Gastrocnemius medialis (tissue), 4 donors: ENCODE measurements around the gene MED27. TPM values are rescaled to one million over a fixed set of nuclear protein-coding genes. Genes with fewer than 3 reads are reported as not detected.

Experiments
- ATAC-seq, 2 donors: fragments of 150-250 bp; one replicate each; pipeline ENCODE4 v1.9.1; 2016
- DNase-seq, 2 donors: peaks; one replicate each; pipeline ENCODE4 v3.0.0-alpha.2; 2019
- H3K27ac ChIP-seq, 4 donors: fragments of 200-600 bp; sonication (generic); 1 replicate in 1 of 4; 2 replicates in 3 of 4; pipeline ENCODE4 v1.5.1; 2016 to 2018; ENCODE audit warnings: mild to moderate bottlenecking in 2 of 4, moderate library complexity in 1 of 4
- H3K27me3 ChIP-seq, 3 donors: fragments of 200-600 bp; sonication (generic) in 2 of 3; 1 replicate in 1 of 3; 2 replicates in 2 of 3; pipeline versions ENCODE4 v1.5.1 to v1.6.0; 2016 to 2019; ENCODE audit warnings: mild to moderate bottlenecking in 1 of 3, moderate library complexity in 1 of 3
- H3K36me3 ChIP-seq, 2 donors: fragments of 200-600 bp; sonication (generic) in 1 of 2; one replicate each; pipeline ENCODE4 v1.5.1; 2017 to 2018
- H3K4me1 ChIP-seq, 2 donors: fragments of 200-600 bp; sonication (generic) in 1 of 2; one replicate each; pipeline ENCODE4 v1.5.1; 2016 to 2017; ENCODE audit warnings: mild to moderate bottlenecking in 2 of 2
- H3K4me3 ChIP-seq, 4 donors: fragments of 200-600 bp; sonication (generic) in 3 of 4; 1 replicate in 1 of 4; 2 replicates in 3 of 4; pipeline ENCODE4 v1.5.1; 2016 to 2019; ENCODE audit warnings: mild to moderate bottlenecking in 2 of 4
- H3K9me3 ChIP-seq, 3 donors: fragments of 200-600 bp; sonication (generic) in 2 of 3; 1 replicate in 1 of 3; 2 replicates in 2 of 3; pipeline ENCODE4 v1.5.1; 2016 to 2019
- CTCF ChIP-seq, 5 experiments: fragments of 450-650 bp in 3 of 5; fragments of 200-600 bp in 2 of 5; sonication (generic) in 2 of 5; IDR thresholded peaks in 4 of 5; conservative IDR thresholded peaks in 1 of 5; 1 replicate in 4 of 5; 2 replicates in 1 of 5; pipeline ENCODE4 v1.5.1; 2016 to 2019; ENCODE audit warnings: antibody characterized with exemption in 5 of 5, mild to moderate bottlenecking in 3 of 5, moderate library complexity in 3 of 5
- POLR2A ChIP-seq, 2 donors: fragments of 450-650 bp; IDR thresholded peaks; one replicate each; pipeline ENCODE4 v1.6.1; 2017; ENCODE audit warnings: antibody characterized with exemption in 2 of 2, mild to moderate bottlenecking in 2 of 2, moderate library complexity in 2 of 2
- in situ Hi-C, 4 donors: fragments of 200-750 bp; cut with MboI; loops; one replicate each; pipeline versions ENCODE4 v1.15.0 to v1.8.0; 2017; ENCODE audit warnings: low sequenced_read_pairs in 4 of 4
- intact Hi-C: fragments of 100-400 bp; cut with DNase I; formaldehyde crosslinking; loops from one replicate; pipeline ENCODE4 v1.15.1; 2023; ENCODE audit warnings: low total_unique reads
- total RNA-seq, 4 donors: library from RNA; depleted of rRNA; stranded (reverse); fragments of >200 nt; gene quantifications; one replicate each; pipeline versions ENCODE4 v1.1.0 to v1.2.3, GENCODE V29; 2016

Gene MED27
- total RNA-seq, 4 donors from 2014 or later, result 11.6 to 20.3 (median 13.9) TPM

GRCh38 chr9:132071847-132072507, 7.7 kb downstream of the MED27 start:
- Histone ChIP-seq H3K9me3 (no peaks in the 10 kb centered on the region), H3K27me3 (no peaks in the 10 kb centered on the region), H3K36me3 (peaks cover 0 to 14% of the 10 kb centered on the region in 2 donors), H3K4me3 (no peak overlapping the region), H3K27ac (no peak overlapping the region), H3K4me1 (peaks cover 28 to 51% of the 10 kb centered on the region in 2 donors)
- TF ChIP-seq POLR2A (IDR thresholded peaks at IDR 0.05) (no peak), CTCF (IDR thresholded peaks at IDR 0.05 in 4 of 5, conservative IDR thresholded peaks at IDR 0.05 in 1 of 5) (no peak)
- no peak for DNase-seq
- no peak for ATAC-seq
- intact Hi-C loops (no loop called here), in situ Hi-C loops (no loop called here)

GRCh38 chr9:132069046-132069898, 10.4 kb downstream of the MED27 start:
- Histone ChIP-seq H3K4me1 (peaks cover 32 to 41% of the 10 kb centered on the region in 2 donors), H3K36me3 (no peaks in the 10 kb centered on the region), H3K4me3 (no peak overlapping the region), H3K9me3 (no peaks in the 10 kb centered on the region), H3K27ac (no peak overlapping the region), H3K27me3 (no peaks in the 10 kb centered on the region)
- in situ Hi-C loops (no loop called here), intact Hi-C loops (no loop called here)
- no peak for TF ChIP-seq POLR2A (IDR thresholded peaks at IDR 0.05)
- no peak for TF ChIP-seq CTCF (IDR thresholded peaks at IDR 0.05 in 4 of 5, conservative IDR thresholded peaks at IDR 0.05 in 1 of 5)
- DNase-seq, result no peak
- no peak for ATAC-seq

GRCh38 chr9:132068605-132069004, 11.1 kb downstream of the MED27 start:
- H3K27me3 ChIP-seq, result no peaks in the 10 kb centered on the region
- in situ Hi-C loops, result no loop called here
- no peak overlapping the region for H3K4me3 ChIP-seq
- ATAC-seq (no peak), DNase-seq (no peak)
- TF ChIP-seq POLR2A (IDR thresholded peaks at IDR 0.05) (no peak), CTCF (IDR thresholded peaks at IDR 0.05 in 4 of 5, conservative IDR thresholded peaks at IDR 0.05 in 1 of 5) (no peak)
- H3K4me1 ChIP-seq, result peaks cover 32 to 35% of the 10 kb centered on the region in 2 donors
- intact Hi-C loops, result no loop called here
- no peaks in the 10 kb centered on the region for H3K9me3 ChIP-seq
- no peak overlapping the region for H3K27ac ChIP-seq
- H3K36me3 ChIP-seq, result no peaks in the 10 kb centered on the region

- TF ChIP-seq POLR2A (IDR thresholded peaks at IDR 0.05), result no peak
- no peak for TF ChIP-seq CTCF (IDR thresholded peaks at IDR 0.05 in 4 of 5, conservative IDR thresholded peaks at IDR 0.05 in 1 of 5)
- Histone ChIP-seq H3K9me3 (no peaks in the 10 kb centered on the region), H3K4me1 (peaks cover 35 to 43% of the 10 kb centered on the region in 2 donors), H3K36me3 (no peaks in the 10 kb centered on the region), H3K27ac (no peak overlapping the region), H3K4me3 (no peak overlapping the region), H3K27me3 (no peaks in the 10 kb centered on the region)
- intact Hi-C loops, result no loop called here
- no peak for DNase-seq
- no peak for ATAC-seq
- in situ Hi-C loops, result no loop called here
These were observed 13.2 kb downstream of the MED27 start for GRCh38 chr9:132066511-132066910.
